PFSK-1 (cell line): ENCODE results near the gene FOSB.

Experiments
- POLR2AphosphoS5 ChIP-seq: IDR thresholded peaks from 2 replicates; pipeline ENCODE4 v1.6.1; 2012; ENCODE audit warnings: low read depth, mild to moderate bottlenecking, control low read depth, low read length, moderate library complexity
- REST ChIP-seq, 2 experiments: IDR thresholded peaks; 2 replicates each; pipeline versions ENCODE4 v1.6.1 to v1.8.0; 2011 to 2012; ENCODE audit warnings: low read depth in 2 of 2, low read length in 2 of 2, control low read depth in 1 of 2, inconsistent platforms in 1 of 2, mild to moderate bottlenecking in 1 of 2, moderate library complexity in 1 of 2; ENCODE audit not compliant: insufficient read depth in 1 of 2
- TAF1 ChIP-seq: IDR thresholded peaks from 2 replicates; pipeline ENCODE4 v1.6.1; 2012; ENCODE audit warnings: low read length, control low read depth, borderline replicate concordance; ENCODE audit not compliant: insufficient read depth

GRCh38 chr19:45437328-45437727 is 30.5 kb upstream of the FOSB start:
- TF ChIP-seq POLR2AphosphoS5: no peak
- TF ChIP-seq TAF1: no peak
- TF ChIP-seq REST (IDR thresholded peaks at IDR 0.05; ENCODE audit: insufficient read depth in 1 of 2, low read depth in 2 of 2, low read length in 2 of 2): no peak
